ENCODE results near the gene STMN3. TPM values are rescaled to one million over a fixed set of nuclear protein-coding genes. Genes with fewer than 3 reads are reported as not detected.

Gene STMN3
- total RNA-seq, 1 experiment from 2014 or later: 15.8 TPM

- Histone ChIP-seq H3K9ac (ENCODE audit: low read length) (no peak overlapping the region), H3K27ac (ENCODE audit: low read length) (no peak overlapping the region), H3K9me2 (replicated peaks; ENCODE audit: low read length) (no peaks in the 10 kb centered on the region), H3F3A (ENCODE audit: low read length, unreplicated experiment) (no peaks in the 10 kb centered on the region), H2AFZ (ENCODE audit: low read length) (no peak overlapping the region), H3K9me3 (ENCODE audit: low read length) (no peaks in the 10 kb centered on the region), H3K27me3 (ENCODE audit: low read length) (no peaks in the 10 kb centered on the region), H3K4me2 (ENCODE audit: low read length) (no peak overlapping the region), H3K4me3 (ENCODE audit: low read length) (no peak overlapping the region), H3K4me1 (ENCODE audit: insufficient read depth, low read length) (no peaks in the 10 kb centered on the region), H3K79me2 (ENCODE audit: low read length) (no peaks in the 10 kb centered on the region), H3K36me3 (ENCODE audit: low read depth, low read length) (peaks cover 36% of the 10 kb centered on the region), H4K20me1 (ENCODE audit: low read length) (no peaks in the 10 kb centered on the region)
- ChIA-PET CTCF (no interaction called here), POLR2A (ENCODE audit: unreplicated experiment) (no interaction called here)
- no peak for DNase-seq
- ATAC-seq: no peak
- BruUV-seq (replicated peaks): no TSS peak
- intact Hi-C loops (cut with micrococcal nuclease): no loop called here
- TF ChIP-seq EZH2phosphoT487 (IDR thresholded peaks at IDR 0.05; ENCODE audit: borderline replicate concordance, low read length) (no peak), CTCF (conservative IDR thresholded peaks at IDR 0.05; ENCODE audit: low read depth, low read length) (no peak), EZH2 (IDR thresholded peaks at IDR 0.05; ENCODE audit: low read length, unreplicated experiment) (no peak)
Observed at GRCh38 chr20:63668351-63668750, 15.1 kb upstream of the STMN3 start.

- POLR2A ChIA-PET (ENCODE audit: unreplicated experiment): no interaction called here
- DNase-seq (no peak), ATAC-seq (no peak)
- Histone ChIP-seq H3K79me2 (ENCODE audit: low read length) (no peaks in the 10 kb centered on the region), H4K20me1 (ENCODE audit: low read length) (no peaks in the 10 kb centered on the region), H3K27me3 (ENCODE audit: low read length) (no peaks in the 10 kb centered on the region), H3K4me1 (ENCODE audit: insufficient read depth, low read length) (no peaks in the 10 kb centered on the region), H2AFZ (ENCODE audit: low read length) (no peak overlapping the region), H3K4me2 (ENCODE audit: low read length) (no peak overlapping the region), H3K36me3 (ENCODE audit: low read depth, low read length) (peaks cover 41% of the 10 kb centered on the region), H3K4me3 (ENCODE audit: low read length) (no peak overlapping the region), H3K9me2 (replicated peaks; ENCODE audit: low read length) (no peaks in the 10 kb centered on the region), H3K9me3 (ENCODE audit: low read length) (no peaks in the 10 kb centered on the region), H3K27ac (ENCODE audit: low read length) (no peak overlapping the region), H3K9ac (ENCODE audit: low read length) (no peak overlapping the region), H3F3A (ENCODE audit: low read length, unreplicated experiment) (no peaks in the 10 kb centered on the region)
- intact Hi-C loops (cut with micrococcal nuclease): no loop called here
- BruUV-seq (replicated peaks): no TSS peak
- TF ChIP-seq CTCF (conservative IDR thresholded peaks at IDR 0.05; ENCODE audit: low read depth, low read length) (no peak), EZH2 (IDR thresholded peaks at IDR 0.05; ENCODE audit: low read length, unreplicated experiment) (no peak), EZH2phosphoT487 (IDR thresholded peaks at IDR 0.05; ENCODE audit: borderline replicate concordance, low read length) (no peak)
- CTCF ChIA-PET: no interaction called here
Observed at GRCh38 chr20:63667858-63668257, 14.6 kb upstream of the STMN3 start.

GRCh38 chr20:63665708-63666107, 12.5 kb upstream of the STMN3 start:
- ChIA-PET CTCF (no interaction called here), POLR2A (ENCODE audit: unreplicated experiment) (no interaction called here)
- intact Hi-C loops (cut with micrococcal nuclease): no loop called here

More at GRCh38 chr20:63665708-63666107, 12.5 kb upstream of the STMN3 start:
- DNase-seq (no peak), ATAC-seq (no peak)
- Histone ChIP-seq H3K36me3 (ENCODE audit: low read depth, low read length) (peaks cover 56% of the 10 kb centered on the region), H3K79me2 (ENCODE audit: low read length) (peaks cover 2% of the 10 kb centered on the region), H4K20me1 (ENCODE audit: low read length) (no peaks in the 10 kb centered on the region), H3K4me1 (ENCODE audit: insufficient read depth, low read length) (no peaks in the 10 kb centered on the region), H3K4me3 (ENCODE audit: low read length) (no peak overlapping the region), H3F3A (ENCODE audit: low read length, unreplicated experiment) (no peaks in the 10 kb centered on the region), H3K27ac (ENCODE audit: low read length) (no peak overlapping the region), H2AFZ (ENCODE audit: low read length) (no peak overlapping the region), H3K9me3 (ENCODE audit: low read length) (no peaks in the 10 kb centered on the region), H3K9me2 (replicated peaks; ENCODE audit: low read length) (no peaks in the 10 kb centered on the region), H3K4me2 (ENCODE audit: low read length) (no peak overlapping the region), H3K27me3 (ENCODE audit: low read length) (no peaks in the 10 kb centered on the region), H3K9ac (ENCODE audit: low read length) (no peak overlapping the region)
- BruUV-seq (replicated peaks): no TSS peak
- no peak for TF ChIP-seq CTCF (conservative IDR thresholded peaks at IDR 0.05; ENCODE audit: low read depth, low read length)
- no peak for TF ChIP-seq EZH2 (IDR thresholded peaks at IDR 0.05; ENCODE audit: low read length, unreplicated experiment)
- TF ChIP-seq EZH2phosphoT487 (IDR thresholded peaks at IDR 0.05; ENCODE audit: borderline replicate concordance, low read length): no peak

Measured in PC-3 (cell line).